Measurements from ENCODE around the gene PTPRN. TPM values are rescaled to one million over a fixed set of nuclear protein-coding genes. Genes with fewer than 3 reads are reported as not detected.

Gene PTPRN
- total RNA-seq, 1 donor from 2014 or later = 1.3 TPM

- peak; percentile 11 for TF ChIP-seq CTCF (IDR thresholded peaks at IDR 0.05; ENCODE audit: insufficient read depth, low read length, severe bottlenecking)
- Histone ChIP-seq H3K27me3 (ENCODE audit: control insufficient read depth, insufficient read depth, low read length) (peaks cover 16% of the 10 kb centered on the region), H3K36me3 (ENCODE audit: control insufficient read depth, insufficient read depth, low read length) (no peaks in the 10 kb centered on the region), H3K4me3 (ENCODE audit: low read depth, low read length) (no peak overlapping the region)
- DNase-seq (ENCODE audit: low read depth) (no peak), FAIRE-seq (no peak)
Measured at GRCh38 chr2:219297766-219298456, 11.3 kb downstream of the PTPRN start.

- H3K36me3 ChIP-seq (ENCODE audit: control insufficient read depth, insufficient read depth, low read length) = no peaks in the 10 kb centered on the region
- DNase-seq (ENCODE audit: low read depth) = no peak
- no peak overlapping the region for H3K4me3 ChIP-seq (ENCODE audit: low read depth, low read length)
- no peak for TF ChIP-seq CTCF (IDR thresholded peaks at IDR 0.05; ENCODE audit: insufficient read depth, low read length, severe bottlenecking)
- peaks cover 16% of the 10 kb centered on the region for H3K27me3 ChIP-seq (ENCODE audit: control insufficient read depth, insufficient read depth, low read length)
- FAIRE-seq = no peak
Measured at GRCh38 chr2:219296631-219297391, 12.4 kb downstream of the PTPRN start.

- Histone ChIP-seq H3K36me3 (ENCODE audit: control insufficient read depth, insufficient read depth, low read length) (no peaks in the 10 kb centered on the region), H3K27me3 (ENCODE audit: control insufficient read depth, insufficient read depth, low read length) (peaks cover 13% of the 10 kb centered on the region), H3K4me3 (ENCODE audit: low read depth, low read length) (no peak overlapping the region)
- no peak for TF ChIP-seq CTCF (IDR thresholded peaks at IDR 0.05; ENCODE audit: insufficient read depth, low read length, severe bottlenecking)
- DNase-seq (ENCODE audit: low read depth) = no peak
- FAIRE-seq = no peak
Measured at GRCh38 chr2:219296142-219296541, 13.1 kb downstream of the PTPRN start.

GRCh38 chr2:219294356-219295351 is 14.5 kb downstream of the PTPRN start:
- H3K36me3 ChIP-seq (ENCODE audit: control insufficient read depth, insufficient read depth, low read length) = no peaks in the 10 kb centered on the region
- TF ChIP-seq CTCF (IDR thresholded peaks at IDR 0.05; ENCODE audit: insufficient read depth, low read length, severe bottlenecking) = peak; percentile 96
- FAIRE-seq (no peak), DNase-seq (ENCODE audit: low read depth) (peak; percentile 77)
- peak overlapping the region; percentile 59 for H3K4me3 ChIP-seq (ENCODE audit: low read depth, low read length)
- peaks cover 4% of the 10 kb centered on the region for H3K27me3 ChIP-seq (ENCODE audit: control insufficient read depth, insufficient read depth, low read length)

- Histone ChIP-seq H3K27me3 (ENCODE audit: control insufficient read depth, insufficient read depth, low read length) (no peaks in the 10 kb centered on the region), H3K36me3 (ENCODE audit: control insufficient read depth, insufficient read depth, low read length) (no peaks in the 10 kb centered on the region), H3K4me3 (ENCODE audit: low read depth, low read length) (no peak overlapping the region)
- FAIRE-seq = no peak
- no peak for DNase-seq (ENCODE audit: low read depth)
- TF ChIP-seq CTCF (IDR thresholded peaks at IDR 0.05; ENCODE audit: insufficient read depth, low read length, severe bottlenecking) = no peak
Measured at GRCh38 chr2:219293736-219294231, 15.4 kb downstream of the PTPRN start.

Data from bronchial epithelial cell (primary cell).